Hindlimb muscle (tissue), 1 donor: ENCODE data around the gene GPX3. TPM values are rescaled to one million over a fixed set of nuclear protein-coding genes. Genes with fewer than 3 reads are reported as not detected.

Experiments
- DNase-seq: peaks from one replicate; pipeline ENCODE4 v3.0.0-alpha.2; 2013
- polyA plus RNA-seq: library from polyadenylated mRNA; unstranded; fragments of 120-200 nt; gene quantifications from one replicate; pipeline ENCODE4 v1.2.1, GENCODE V29; 2013; ENCODE audit not compliant: insufficient read length

GPX3 gene
- polyA plus RNA-seq, 1 donor = 64.9 TPM

GRCh38 chr5:151058301-151058700 is 37.9 kb downstream of the GPX3 start:
- DNase-seq = no peak

- no peak for DNase-seq
Observed at GRCh38 chr5:151058891-151059489, 38.6 kb downstream of the GPX3 start.

GRCh38 chr5:151060742-151061141 is 40.4 kb downstream of the GPX3 start:
- DNase-seq = no peak

- no peak for DNase-seq
Observed at GRCh38 chr5:151062405-151063141, 42.2 kb downstream of the GPX3 start.

- no peak for DNase-seq
Observed at GRCh38 chr5:151063142-151063989, 43.0 kb downstream of the GPX3 start.

GRCh38 chr5:151064916-151065499 is 44.6 kb downstream of the GPX3 start:
- DNase-seq = no peak

- no peak for DNase-seq
Observed at GRCh38 chr5:151065609-151066008, 45.2 kb downstream of the GPX3 start.

- no peak for DNase-seq
Observed at GRCh38 chr5:151066920-151067319, 46.5 kb downstream of the GPX3 start.

- DNase-seq = no peak
Observed at GRCh38 chr5:151067632-151068432, 47.4 kb downstream of the GPX3 start.

GRCh38 chr5:151068433-151069197 is 48.2 kb downstream of the GPX3 start:
- DNase-seq = no peak

- no peak for DNase-seq
Observed at GRCh38 chr5:151070449-151070848, 50.1 kb downstream of the GPX3 start.

GRCh38 chr5:151071021-151071420 is 50.6 kb downstream of the GPX3 start:
- DNase-seq = no peak

- DNase-seq = no peak
Observed at GRCh38 chr5:151071848-151072629, 51.6 kb downstream of the GPX3 start.

GRCh38 chr5:151072630-151073025 is 52.2 kb downstream of the GPX3 start:
- no peak for DNase-seq

- no peak for DNase-seq
Observed at GRCh38 chr5:151073280-151073679, 52.9 kb downstream of the GPX3 start.

GRCh38 chr5:151074557-151074956 is 54.2 kb downstream of the GPX3 start:
- DNase-seq = no peak

- no peak for DNase-seq
Observed at GRCh38 chr5:151075698-151076331, 55.4 kb downstream of the GPX3 start.

GRCh38 chr5:151076616-151077015 is 56.2 kb downstream of the GPX3 start:
- no peak for DNase-seq

- DNase-seq = no peak
Observed at GRCh38 chr5:151077419-151077818, 57.0 kb downstream of the GPX3 start.

- no peak for DNase-seq
Observed at GRCh38 chr5:151077967-151078366, 57.6 kb downstream of the GPX3 start.
